ENCODE measurements around the gene CDH13.

The CDH13 gene

DNA sequence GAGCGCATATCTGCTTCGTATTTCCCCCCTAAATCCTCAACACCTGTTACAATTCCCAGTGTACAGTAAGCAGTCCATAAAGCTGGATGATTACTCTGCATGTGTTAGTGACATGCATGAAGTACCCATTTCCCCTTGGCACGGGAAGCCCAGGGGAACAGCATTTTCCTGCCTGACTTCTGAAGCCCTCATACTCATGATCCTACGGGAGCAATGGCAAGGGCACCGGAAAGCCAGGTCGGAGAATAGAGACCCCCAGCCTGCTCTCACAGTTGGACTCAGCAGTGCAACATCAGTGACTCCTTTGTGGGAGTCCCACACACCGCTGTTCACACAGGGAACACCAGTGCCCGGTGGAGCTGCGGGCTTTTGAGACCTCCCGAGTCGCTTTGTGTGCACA lies 336.9 kb downstream of the CDH13 start:
- no peak for DNase-seq

DNA sequence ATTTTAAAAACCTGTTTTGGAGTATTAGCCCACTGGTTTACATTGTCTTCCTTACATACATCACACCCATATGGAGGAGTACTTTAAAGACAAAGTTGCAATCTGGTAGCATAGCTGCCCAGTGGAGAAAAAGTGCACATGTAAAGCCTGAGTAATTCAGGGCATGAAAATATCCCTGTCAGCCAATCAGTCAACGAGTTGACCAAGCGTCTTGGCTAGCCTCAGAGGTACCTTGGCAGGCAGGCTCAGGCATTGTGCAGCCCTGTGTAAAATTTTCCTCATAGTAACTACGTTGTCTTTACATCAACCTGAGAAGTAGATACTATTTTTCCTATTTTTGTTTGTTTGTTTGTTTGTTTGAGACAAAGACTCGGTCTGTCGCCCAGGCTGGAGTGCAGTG lies 339.0 kb downstream of the CDH13 start:
- no peak for DNase-seq

DNA sequence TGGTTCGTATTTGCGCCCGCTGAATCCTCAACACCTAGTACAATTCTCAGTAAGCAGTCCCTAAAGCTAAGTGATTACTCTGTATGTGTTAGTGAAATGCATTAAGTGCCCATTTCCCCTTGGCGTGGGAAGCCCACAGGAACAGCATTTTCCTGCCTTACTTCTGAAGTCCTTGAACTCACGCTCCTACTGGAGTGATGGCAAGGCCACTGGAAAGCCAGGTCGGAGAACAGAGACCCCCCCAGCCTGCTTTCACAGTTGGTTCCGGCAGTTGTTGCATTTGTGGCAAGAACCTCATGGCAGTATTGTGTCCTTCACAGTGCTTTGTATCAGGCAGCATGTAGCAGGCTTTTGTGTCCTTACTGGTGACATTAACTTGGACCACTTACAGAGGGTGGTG lies 340.7 kb downstream of the CDH13 start:
- no peak for DNase-seq

GRCh38 chr16:82971126-82971525 lies 344.4 kb downstream of the CDH13 start:
- DNase-seq, result no peak

GRCh38 chr16:82972331-82972919 lies 345.7 kb downstream of the CDH13 start:
- DNase-seq, result no peak

- DNase-seq, result no peak
Measured at GRCh38 chr16:82979406-82980111, 352.8 kb downstream of the CDH13 start.

DNA sequence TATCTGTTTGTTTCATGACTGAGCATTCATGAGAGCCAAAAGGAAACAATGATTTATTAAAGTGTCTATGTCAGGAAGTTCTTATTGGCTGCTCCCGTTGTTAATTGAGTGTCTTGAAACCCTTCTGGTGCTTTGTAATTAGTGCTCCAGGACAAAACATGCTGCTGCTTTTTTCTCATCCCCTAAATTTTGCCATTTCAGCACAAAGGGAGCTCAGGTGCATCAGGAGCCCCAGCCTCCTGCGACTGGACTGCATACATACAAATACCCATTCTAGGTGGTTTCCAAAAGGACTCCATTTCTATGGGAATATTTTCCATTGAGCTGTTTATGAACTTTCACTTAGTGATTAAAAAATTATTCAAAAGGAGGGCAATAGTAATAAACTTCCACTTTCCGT lies 354.0 kb downstream of the CDH13 start:
- no peak for DNase-seq

DNA sequence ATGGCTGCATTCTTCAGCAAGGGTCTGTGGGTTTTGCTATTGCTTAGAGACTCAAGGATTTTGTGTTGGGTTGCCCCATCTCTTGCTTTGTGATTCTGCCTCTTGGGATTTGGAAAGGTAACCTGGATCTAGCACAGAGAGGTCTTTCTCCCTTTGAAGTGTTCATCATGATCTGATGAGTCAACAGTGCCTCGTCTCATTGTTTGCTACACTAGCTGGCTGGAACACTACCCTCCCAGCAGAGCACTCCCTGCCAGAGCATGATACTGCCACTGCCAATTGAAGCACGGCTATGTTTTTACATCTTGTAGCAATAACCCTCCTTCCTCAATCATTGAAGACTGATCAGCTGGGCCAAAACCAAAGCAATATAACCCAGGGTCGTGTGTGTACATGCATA lies 361.0 kb downstream of the CDH13 start:
- DNase-seq, result no peak

- DNase-seq, result no peak
Measured at GRCh38 chr16:82990155-82990554, 363.4 kb downstream of the CDH13 start.

GRCh38 chr16:82991410-82991809 lies 364.6 kb downstream of the CDH13 start:
- DNase-seq, result no peak

- DNase-seq, result no peak
Measured at GRCh38 chr16:82991966-82992675, 365.4 kb downstream of the CDH13 start.

DNA sequence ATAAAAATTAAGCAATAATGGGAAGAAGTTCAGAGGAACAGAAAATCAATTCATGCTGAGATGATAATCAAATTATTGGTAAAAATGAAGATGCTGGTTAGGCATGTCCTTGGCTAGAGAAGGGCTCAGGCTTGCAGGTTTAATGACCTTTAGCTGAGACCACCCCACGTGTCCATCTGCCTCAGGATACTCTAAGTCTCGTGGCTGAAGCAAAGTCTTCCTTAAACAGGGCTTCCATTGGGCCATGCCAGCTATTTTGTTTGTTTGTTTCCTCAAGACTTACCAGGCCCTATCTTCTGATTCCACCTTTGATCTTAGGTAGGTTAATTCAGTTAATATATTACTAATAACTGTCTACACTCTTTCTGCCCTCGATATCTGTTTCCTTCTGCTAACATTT lies 366.0 kb downstream of the CDH13 start:
- no peak for DNase-seq

GRCh38 chr16:82993415-82993814 lies 366.6 kb downstream of the CDH13 start:
- no peak for DNase-seq

DNA sequence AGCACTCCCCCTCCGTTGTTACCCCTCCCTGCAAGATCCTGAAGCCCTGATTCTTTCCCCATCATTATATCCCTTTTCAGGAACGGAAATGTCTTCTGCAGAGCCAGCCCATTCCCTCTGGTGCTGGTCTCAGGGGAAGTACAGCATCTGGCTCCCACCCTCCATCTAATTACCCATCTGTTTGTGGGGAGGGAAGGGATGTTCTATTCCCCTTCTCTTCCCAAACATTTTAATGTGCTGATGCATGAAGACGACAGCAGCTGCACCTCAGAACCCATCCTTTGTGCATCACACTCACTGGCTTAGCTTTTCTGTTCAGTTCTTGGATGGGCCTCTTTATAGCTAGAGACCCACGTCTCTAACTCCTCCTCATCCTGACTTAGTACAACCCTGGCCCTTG lies 367.2 kb downstream of the CDH13 start:
- DNase-seq, result no peak

DNA sequence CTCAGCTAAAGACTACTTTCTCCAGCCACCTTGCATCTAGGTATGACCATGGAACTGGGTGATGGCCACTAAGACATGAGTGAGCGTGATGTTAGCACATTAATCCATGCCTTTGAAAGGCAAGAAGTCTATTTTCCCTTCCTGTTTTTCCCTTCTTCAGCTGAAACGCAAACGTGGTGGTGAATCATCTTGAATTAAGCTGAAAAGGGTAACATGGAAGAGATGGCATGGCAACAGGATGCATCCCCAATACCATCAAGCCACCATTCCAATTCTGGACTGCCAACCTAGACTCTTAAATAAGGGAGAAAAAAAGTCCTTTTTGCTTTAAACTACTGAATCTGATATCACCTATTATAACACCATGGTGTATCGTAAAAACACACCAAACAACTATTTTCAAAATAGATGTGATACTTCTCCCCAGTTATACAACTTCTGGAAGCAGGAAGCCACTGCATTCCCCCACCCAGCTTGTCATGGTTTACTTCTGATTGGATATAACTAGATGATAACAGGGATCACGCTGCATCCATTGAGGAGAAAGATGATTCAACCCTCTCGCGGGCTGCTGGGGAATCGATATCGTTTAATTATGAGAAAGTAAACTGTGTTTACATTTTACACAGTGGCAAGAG lies 368.6 kb downstream of the CDH13 start:
- no peak for DNase-seq

DNA sequence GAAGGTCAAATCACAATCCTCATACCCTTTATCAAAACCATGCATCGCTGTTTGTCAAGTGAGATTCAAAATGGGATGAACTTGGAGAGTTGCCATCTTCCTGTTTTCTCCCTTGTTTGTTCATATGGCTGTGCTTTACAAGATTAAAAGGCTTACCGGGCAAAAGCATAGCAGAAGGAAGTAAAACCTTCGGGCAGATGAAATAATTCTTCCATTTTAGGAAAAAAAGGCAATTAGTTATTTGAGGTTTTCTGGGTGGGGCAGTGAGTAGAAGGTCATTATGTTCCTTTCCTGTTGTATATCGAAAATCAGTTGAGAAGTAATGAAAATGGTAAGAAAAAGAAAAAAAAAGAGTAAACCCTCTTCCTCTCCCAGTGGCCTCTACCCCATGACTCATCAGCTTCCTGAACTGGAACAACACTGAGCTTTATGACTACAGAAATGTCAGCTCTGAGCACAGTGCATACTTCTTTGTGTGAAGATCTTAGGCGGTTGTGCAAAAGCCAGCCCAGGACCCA lies 369.2 kb downstream of the CDH13 start:
- peak; percentile 85 for DNase-seq

DNA sequence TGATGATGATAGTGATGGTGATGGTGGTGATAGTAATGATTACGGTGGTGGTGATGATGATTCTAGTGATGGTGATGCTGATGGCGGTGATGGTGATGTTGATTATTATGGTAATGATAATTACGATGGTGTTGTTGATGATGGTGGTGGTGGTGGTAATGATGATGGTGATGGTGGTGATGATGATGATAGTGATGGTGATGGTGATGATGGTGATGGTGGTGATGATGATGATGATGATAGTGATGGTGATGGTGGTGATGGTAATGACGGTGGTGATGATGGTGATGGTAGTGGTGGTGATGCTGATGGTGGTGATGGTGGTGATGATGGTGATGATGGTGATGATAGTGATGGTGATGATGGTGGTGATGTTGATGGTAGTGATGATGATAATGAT lies 370.0 kb downstream of the CDH13 start:
- no peak for DNase-seq

- DNase-seq, result no peak
Measured at GRCh38 chr16:82999711-83000110, 372.9 kb downstream of the CDH13 start.

- no peak for DNase-seq
Measured at GRCh38 chr16:83002351-83003334, 375.9 kb downstream of the CDH13 start.

DNA sequence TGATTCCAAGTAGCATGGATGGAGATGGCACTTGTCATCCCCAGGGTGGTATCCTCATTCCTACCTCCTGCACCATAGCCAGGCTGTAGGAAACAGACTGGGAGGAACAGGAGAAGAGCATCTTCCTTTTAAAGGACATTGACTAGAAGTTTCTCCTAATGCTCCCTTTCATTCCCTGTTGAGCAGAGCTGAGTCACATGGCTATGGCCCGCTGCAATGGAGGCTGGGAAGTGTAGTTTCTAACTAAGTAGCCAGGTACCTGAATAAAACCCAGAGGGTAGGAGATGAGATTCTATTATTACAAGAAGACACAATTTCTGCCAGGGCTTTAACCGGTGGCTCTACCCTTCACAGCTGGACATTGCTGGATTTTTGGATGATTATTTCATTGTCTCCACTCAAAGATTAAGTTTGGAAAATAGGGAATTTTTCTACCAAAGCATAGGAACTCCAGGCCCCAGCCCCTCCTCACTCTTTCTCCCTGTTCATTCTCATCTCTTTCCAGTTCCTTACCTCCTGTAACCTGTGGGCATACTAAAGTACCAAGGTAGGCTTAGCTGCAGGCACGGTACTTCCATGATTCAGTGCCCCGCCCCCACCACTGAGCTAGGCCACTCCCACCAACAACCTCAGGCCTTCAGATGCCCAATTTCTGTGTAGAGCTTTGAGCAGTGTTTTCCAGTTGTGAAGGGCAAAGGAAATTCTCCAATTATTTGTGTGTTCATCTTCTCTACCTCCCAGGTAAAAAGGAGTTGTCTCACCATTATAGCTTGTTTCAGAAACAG lies 378.3 kb downstream of the CDH13 start:
- DNase-seq, result no peak

DNA sequence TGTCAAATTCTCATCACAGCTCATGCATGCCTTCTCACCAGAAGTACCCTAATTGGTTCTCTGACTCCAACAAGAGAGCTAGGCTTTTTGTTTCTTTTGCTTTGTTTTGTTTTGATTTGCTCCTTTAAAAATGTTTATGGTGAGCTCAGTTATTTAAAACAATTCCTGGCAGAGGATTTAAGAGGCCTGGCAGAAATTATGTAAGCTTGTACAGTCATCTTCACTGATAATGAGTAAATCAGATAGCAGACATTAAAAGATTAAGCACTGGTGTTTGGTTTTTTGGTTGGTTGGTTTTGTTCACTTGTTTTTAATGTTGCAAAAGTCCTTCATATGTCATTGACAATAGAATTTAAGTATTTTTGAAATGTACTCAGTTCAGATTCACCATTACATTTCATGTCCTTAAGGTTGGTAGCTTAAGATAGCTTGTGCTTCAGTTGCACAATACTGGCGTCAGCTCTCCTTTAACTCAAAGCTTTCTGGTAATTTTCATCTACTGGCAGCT lies 378.9 kb downstream of the CDH13 start:
- DNase-seq, result no peak

Measured in NCI-H345 (cell line).